HG03558 (cell line): ENCODE measurements around the gene LTBP3.

Experiments used
- ATAC-seq: cut with Tn5 transposase; IDR thresholded peaks from one replicate; pipeline ENCODE4 v1.9.1; 2021; ENCODE audit warnings: moderate number of reproducible peaks; ENCODE audit not compliant: unreplicated experiment; ENCODE audit errors: extremely low read depth

The LTBP3 gene

GRCh38 chr11:65498977-65499712 lies 59.0 kb downstream of the LTBP3 start, which contains the start of gene MALAT1:
Gene MALAT1 (plus strand): TSS chr11:65499045.
- ATAC-seq, result no peak

DNA sequence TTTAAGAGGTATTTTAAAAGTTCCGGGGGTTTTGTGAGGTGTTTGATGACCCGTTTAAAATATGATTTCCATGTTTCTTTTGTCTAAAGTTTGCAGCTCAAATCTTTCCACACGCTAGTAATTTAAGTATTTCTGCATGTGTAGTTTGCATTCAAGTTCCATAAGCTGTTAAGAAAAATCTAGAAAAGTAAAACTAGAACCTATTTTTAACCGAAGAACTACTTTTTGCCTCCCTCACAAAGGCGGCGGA lies 59.5 kb downstream of the LTBP3 start:
- no peak for ATAC-seq

- ATAC-seq, result no peak
Measured at GRCh38 chr11:65498042-65498726, 60.0 kb downstream of the LTBP3 start.

DNA sequence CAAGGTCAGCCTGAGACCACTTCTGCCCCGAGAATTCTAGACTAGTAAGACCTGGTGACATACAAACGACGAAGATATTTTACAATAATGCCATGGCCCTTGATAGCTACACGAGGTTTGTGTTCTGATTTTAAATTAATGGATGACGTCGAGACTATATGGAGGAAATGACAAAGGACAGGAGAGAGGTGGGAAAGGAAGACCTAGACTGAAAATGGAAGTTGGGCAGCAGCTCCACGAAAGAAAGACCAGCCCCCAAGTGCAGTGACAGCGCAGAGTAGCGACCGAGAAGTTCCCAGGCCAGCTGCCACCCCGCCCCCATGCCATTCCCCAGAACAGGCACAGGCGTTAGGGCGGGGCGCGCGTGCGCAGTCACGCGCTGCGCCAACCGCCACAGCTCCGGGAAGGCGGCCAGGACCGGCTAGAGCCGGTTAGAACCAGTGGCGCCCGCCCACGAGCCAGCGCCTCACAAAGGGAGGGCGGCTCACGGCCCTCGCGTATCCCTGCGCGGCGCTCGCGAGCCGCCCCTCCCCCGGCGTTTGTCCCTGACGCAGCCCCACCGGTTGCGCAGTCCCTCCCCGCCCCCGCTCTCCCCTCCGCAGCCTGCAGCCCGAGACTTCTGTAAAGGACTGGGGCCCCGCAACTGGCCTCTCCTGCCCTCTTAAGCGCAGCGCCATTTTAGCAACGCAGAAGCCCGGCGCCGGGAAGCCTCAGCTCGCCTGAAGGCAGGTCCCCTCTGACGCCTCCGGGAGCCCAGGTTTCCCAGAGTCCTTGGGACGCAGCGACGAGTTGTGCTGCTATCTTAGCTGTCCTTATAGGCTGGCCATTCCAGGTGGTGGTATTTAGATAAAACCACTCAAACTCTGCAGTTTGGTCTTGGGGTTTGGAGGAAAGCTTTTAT lies 60.8 kb downstream of the LTBP3 start:
- peak; percentile 33 for ATAC-seq

DNA sequence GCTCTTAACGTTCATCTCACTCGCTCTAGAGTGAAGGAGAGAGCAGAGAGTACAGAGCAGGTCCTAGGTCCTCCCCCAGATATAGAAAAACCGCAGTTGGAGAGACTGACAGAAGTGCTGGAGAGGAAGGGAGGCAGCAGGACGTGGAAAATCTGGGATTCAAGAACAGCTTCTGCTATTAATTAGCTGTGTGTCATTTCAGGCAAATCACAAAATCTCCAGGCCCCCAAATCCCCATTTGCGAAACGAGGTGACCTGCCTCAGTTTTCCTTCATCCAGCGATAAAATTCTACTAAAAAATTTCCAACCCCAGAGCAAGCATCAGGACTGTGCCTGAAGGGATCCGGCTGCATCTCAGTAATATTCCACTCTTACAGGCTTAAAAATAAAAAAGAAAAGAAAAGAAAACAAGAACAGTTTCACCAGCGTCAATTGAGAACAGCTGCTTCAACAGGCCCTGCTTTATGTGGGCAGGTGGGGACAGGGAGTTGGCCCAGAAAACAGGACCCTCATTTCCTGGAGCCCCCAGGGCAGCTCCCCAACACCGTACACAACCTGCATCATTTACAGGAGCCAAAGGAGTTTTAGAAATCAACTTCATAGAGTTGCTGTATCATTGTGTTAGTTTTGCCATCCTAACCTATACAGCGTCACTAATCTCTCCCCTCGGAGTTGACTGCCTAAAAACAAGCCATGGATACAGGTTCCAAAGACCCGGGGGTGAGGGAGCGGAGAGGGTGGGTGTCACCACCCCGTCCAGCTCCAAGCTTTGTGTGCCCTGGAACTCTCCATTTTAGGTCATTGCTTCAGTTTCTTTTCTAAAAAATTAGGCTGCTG lies 61.6 kb downstream of the LTBP3 start:
- ATAC-seq, result no peak

- ATAC-seq, result no peak
Measured at GRCh38 chr11:65493367-65494176, 64.6 kb downstream of the LTBP3 start.

GRCh38 chr11:65492637-65493366 lies 65.4 kb downstream of the LTBP3 start:
- no peak for ATAC-seq

DNA sequence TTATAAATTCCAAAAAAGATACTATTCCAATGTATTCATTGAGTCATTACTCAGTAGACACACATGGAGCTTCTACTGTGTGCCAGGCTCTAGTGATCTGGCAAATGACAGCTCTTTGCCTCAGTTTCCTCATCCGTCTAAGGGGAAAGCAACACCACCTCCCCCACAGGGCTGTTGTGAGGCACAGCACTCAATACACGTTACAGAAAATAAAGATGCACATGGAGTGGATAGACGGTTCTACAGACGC lies 65.8 kb downstream of the LTBP3 start:
- no peak for ATAC-seq

DNA sequence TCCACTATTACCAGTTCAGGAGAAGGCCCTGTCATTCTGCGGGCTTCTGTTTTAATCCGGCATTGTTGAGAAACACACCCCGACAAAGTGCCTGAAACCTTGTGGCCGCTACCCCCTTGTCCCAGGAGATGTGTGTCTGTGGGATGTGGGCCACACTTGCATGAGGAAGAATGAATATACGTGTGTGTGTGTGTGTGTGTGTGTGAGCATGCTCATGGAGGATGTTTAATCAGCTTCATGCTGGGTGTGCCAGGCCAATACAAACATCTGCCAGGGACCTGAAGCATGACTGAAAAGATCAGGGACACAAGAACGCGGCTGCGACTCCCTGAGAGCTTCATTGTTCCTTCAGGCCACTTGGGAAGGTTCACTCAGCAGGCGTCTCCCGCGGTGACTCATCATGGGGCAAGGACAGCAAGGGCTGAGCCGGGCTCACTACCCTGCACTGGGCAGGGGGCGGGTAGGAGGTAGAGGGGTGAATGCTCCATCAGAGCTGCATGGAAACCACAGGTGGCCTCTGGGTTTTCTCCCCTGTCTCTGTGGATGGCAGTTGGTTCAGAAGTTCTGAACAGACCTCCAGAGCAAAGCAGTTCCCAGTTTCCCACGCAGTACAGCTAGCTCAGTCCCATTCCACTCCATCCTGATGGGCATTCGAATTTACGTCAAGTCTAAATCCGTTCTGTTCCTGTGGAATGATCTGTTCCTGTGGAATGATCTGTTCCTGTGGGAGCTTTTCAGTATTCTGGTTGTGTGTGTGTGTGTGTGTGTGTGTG lies 66.4 kb downstream of the LTBP3 start:
- ATAC-seq, result no peak

DNA sequence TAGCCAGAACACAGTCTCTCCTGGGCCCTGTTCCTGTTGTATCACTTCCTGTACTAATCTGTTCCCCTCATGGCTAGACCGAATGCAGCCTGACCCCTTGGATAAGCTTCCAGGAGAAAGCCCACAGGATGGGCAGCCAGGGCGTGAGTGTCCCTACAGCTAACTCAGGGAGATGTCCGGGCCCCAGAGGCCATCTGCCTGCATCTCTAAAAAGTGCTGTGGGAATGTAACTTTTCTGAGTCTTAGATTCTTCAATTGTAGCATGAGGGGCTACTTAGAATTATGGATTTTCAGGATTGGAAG lies 67.0 kb downstream of the LTBP3 start:
- ATAC-seq, result no peak

- ATAC-seq, result no peak
Measured at GRCh38 chr11:65489706-65490320, 68.3 kb downstream of the LTBP3 start.

GRCh38 chr11:65489035-65489705 lies 69.0 kb downstream of the LTBP3 start:
- no peak for ATAC-seq
